Gastrocnemius medialis (tissue), 4 donors: Measurements from ENCODE around the gene CHKB.

Experiments
- POLR2A ChIP-seq, 2 donors: fragments of 450-650 bp; IDR thresholded peaks; one replicate each; pipeline ENCODE4 v1.6.1; 2017; ENCODE audit warnings: antibody characterized with exemption in 2 of 2, mild to moderate bottlenecking in 2 of 2, moderate library complexity in 2 of 2
- TF ChIP-seq, protein P1 (sequence below), 5 experiments: fragments of 450-650 bp in 3 of 5; fragments of 200-600 bp in 2 of 5; sonication (generic) in 2 of 5; IDR thresholded peaks in 4 of 5; conservative IDR thresholded peaks in 1 of 5; 1 replicate in 4 of 5; 2 replicates in 1 of 5; pipeline ENCODE4 v1.5.1; 2016 to 2019; ENCODE audit warnings: antibody characterized with exemption in 5 of 5, mild to moderate bottlenecking in 3 of 5, moderate library complexity in 3 of 5

DNA sequence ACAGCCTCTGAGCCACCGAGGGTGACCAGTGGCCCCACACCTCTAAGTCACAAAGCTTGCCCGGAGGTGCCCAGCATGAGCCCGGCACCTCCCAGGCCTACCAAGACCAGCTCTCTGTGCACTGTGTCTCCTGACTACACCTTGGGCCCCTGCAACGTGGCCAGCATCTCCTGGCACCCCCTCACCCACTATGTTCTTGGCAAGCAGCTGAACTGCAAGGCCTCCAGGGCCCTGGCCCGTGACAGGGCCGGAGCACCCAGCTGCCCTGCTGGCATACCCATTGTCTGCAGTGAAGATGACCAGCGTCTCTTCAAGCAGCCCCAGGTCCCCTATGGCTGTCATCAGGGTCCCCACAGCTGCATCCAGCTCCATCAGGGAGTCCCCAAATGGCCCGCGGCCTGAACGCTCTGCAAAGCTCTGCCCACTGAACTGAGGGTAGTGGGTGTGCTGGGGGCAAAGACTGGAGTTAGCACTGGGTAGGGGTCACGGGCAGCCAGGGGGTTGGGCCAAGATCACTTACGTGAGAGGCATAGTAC is 43.7 kb upstream of the CHKB start:
- no peak for TF ChIP-seq POLR2A (IDR thresholded peaks at IDR 0.05)
- TF ChIP-seq, protein P1, sequence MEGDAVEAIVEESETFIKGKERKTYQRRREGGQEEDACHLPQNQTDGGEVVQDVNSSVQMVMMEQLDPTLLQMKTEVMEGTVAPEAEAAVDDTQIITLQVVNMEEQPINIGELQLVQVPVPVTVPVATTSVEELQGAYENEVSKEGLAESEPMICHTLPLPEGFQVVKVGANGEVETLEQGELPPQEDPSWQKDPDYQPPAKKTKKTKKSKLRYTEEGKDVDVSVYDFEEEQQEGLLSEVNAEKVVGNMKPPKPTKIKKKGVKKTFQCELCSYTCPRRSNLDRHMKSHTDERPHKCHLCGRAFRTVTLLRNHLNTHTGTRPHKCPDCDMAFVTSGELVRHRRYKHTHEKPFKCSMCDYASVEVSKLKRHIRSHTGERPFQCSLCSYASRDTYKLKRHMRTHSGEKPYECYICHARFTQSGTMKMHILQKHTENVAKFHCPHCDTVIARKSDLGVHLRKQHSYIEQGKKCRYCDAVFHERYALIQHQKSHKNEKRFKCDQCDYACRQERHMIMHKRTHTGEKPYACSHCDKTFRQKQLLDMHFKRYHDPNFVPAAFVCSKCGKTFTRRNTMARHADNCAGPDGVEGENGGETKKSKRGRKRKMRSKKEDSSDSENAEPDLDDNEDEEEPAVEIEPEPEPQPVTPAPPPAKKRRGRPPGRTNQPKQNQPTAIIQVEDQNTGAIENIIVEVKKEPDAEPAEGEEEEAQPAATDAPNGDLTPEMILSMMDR (IDR thresholded peaks at IDR 0.05 in 4 of 5, conservative IDR thresholded peaks at IDR 0.05 in 1 of 5) = no peak
